A673 (cell line): Measurements from ENCODE around the gene PATL1.

Experiments
- CTCF ChIP-seq: fragments of 300-800, 200-600 bp; sonication (generic); conservative IDR thresholded peaks from 2 replicates; pipeline ENCODE4 v1.5.1; 2017; ENCODE audit warnings: low read depth, mild to moderate bottlenecking, antibody characterized with exemption, low read length, moderate library complexity, mixed read lengths
- EZH2 ChIP-seq: fragments of 200-600 bp; sonication (generic); IDR thresholded peaks from 2 replicates; pipeline ENCODE4 v1.6.1; 2017; ENCODE audit warnings: borderline replicate concordance, low read depth, mild to moderate bottlenecking, mixed read lengths, antibody characterized with exemption, low read length; ENCODE audit not compliant: poor library complexity, severe bottlenecking

- TF ChIP-seq CTCF (no peak), EZH2 (no peak)
Observed at GRCh38 chr11:59671471-59671870, 2.6 kb upstream of the PATL1 start.
